ENCODE results near the gene TRIM62. TPM values are rescaled to one million over a fixed set of nuclear protein-coding genes. Genes with fewer than 3 reads are reported as not detected.
"Not testable (repeated sequence)": the region's sequence is repeated elsewhere in the genome, so short reads cannot be mapped to it uniquely, and the experiment has no call there.

The TRIM62 gene
- total RNA-seq, 2 experiments from 2014 or later = 13.5 to 14.4 TPM

- POLR2A ChIA-PET = no interaction called here
- Mint-ChIP-seq H3K27ac (no peak overlapping the region), H3K27me3 (no peaks in the 10 kb centered on the region), H3K36me3 (peaks cover 7% of the 10 kb centered on the region), H3K9me3 (peaks cover 1% of the 10 kb centered on the region), H3K4me1 (peaks cover 39% of the 10 kb centered on the region), H3K4me3 (no peak overlapping the region)
- no peak for DNase-seq
- no peak for ATAC-seq (ENCODE audit: low read depth)
These were observed 51.5 kb downstream of the TRIM62 start for GRCh38 chr1:33130297-33130696.

GRCh38 chr1:33128781-33129180 is 53.1 kb downstream of the TRIM62 start:
- DNase-seq (no peak), ATAC-seq (ENCODE audit: low read depth) (no peak)
- Mint-ChIP-seq H3K27me3 (no peaks in the 10 kb centered on the region), H3K4me1 (peaks cover 40% of the 10 kb centered on the region), H3K9me3 (peaks cover 1% of the 10 kb centered on the region), H3K27ac (peak overlapping the region; percentile 78), H3K36me3 (peaks cover 16% of the 10 kb centered on the region), H3K4me3 (peak overlapping the region; percentile 61)
- POLR2A ChIA-PET = interaction anchor here (2.3 kb wide), 1 partner anchor 53 kb away, joined by 20 read pairs; the partner anchor contains the start of gene TRIM62

- Mint-ChIP-seq H3K4me1 (peaks cover 35% of the 10 kb centered on the region), H3K36me3 (peaks cover 19% of the 10 kb centered on the region), H3K4me3 (peak overlapping the region; percentile 94), H3K27me3 (no peaks in the 10 kb centered on the region), H3K27ac (peak overlapping the region; percentile 93), H3K9me3 (peaks cover 1% of the 10 kb centered on the region)
- POLR2A ChIA-PET = interaction anchor here (0.7 to 3.2 kb wide), 22 partner anchors 10 to 836 kb away, joined by 3 to 46 read pairs (median 4); partner anchors contain the start of genes AZIN2, HDAC1, RNF19B and TRIM62
- DNase-seq = peak; percentile 98
- peak; percentile 98 for ATAC-seq (ENCODE audit: low read depth)
These were observed 54.6 kb downstream of the TRIM62 start for GRCh38 chr1:33127001-33127823.

GRCh38 chr1:33126411-33127000 is 55.3 kb downstream of the TRIM62 start:
- H3K36me3 Mint-ChIP-seq = peaks cover 19% of the 10 kb centered on the region
- H3K9me3 Mint-ChIP-seq = peaks cover 1% of the 10 kb centered on the region
- peak overlapping the region; percentile 94 for H3K4me3 Mint-ChIP-seq
- ATAC-seq (ENCODE audit: low read depth) (no peak), DNase-seq (no peak)
- POLR2A ChIA-PET = interaction anchor here (0.7 to 3.2 kb wide), 21 partner anchors 8 to 835 kb away, joined by 3 to 46 read pairs (median 4); partner anchors contain the start of genes AZIN2, HDAC1, RNF19B and TRIM62
- H3K27me3 Mint-ChIP-seq = no peaks in the 10 kb centered on the region
- H3K4me1 Mint-ChIP-seq = peaks cover 37% of the 10 kb centered on the region
- H3K27ac Mint-ChIP-seq = peak overlapping the region; percentile 93

- not testable (repeated sequence) for H3K4me3 Mint-ChIP-seq; ATAC-seq (ENCODE audit: low read depth); H3K9me3 Mint-ChIP-seq; H3K27ac Mint-ChIP-seq; H3K27me3 Mint-ChIP-seq; DNase-seq
- H3K4me1 Mint-ChIP-seq = peaks cover 25% of the 10 kb centered on the region
- POLR2A ChIA-PET = interaction anchor here (2.5 kb wide), 1 partner anchor 37 kb away, joined by 6 read pairs; no protein-coding TSS in a partner anchor
- H3K36me3 Mint-ChIP-seq = peaks cover 19% of the 10 kb centered on the region
These were observed 57.2 kb downstream of the TRIM62 start for GRCh38 chr1:33124647-33125046.

- no peak for DNase-seq
- POLR2A ChIA-PET = no interaction called here
- Mint-ChIP-seq H3K9me3 (no peaks in the 10 kb centered on the region), H3K36me3 (peaks cover 19% of the 10 kb centered on the region), H3K4me3 (no peak overlapping the region), H3K27me3 (no peaks in the 10 kb centered on the region), H3K4me1 (peaks cover 15% of the 10 kb centered on the region), H3K27ac (peak overlapping the region; percentile 1)
- no peak for ATAC-seq (ENCODE audit: low read depth)
These were observed 58.6 kb downstream of the TRIM62 start for GRCh38 chr1:33123266-33123665.

GRCh38 chr1:33122483-33123178 is 59.2 kb downstream of the TRIM62 start:
- peak overlapping the region; percentile 26 for H3K27ac Mint-ChIP-seq
- POLR2A ChIA-PET = no interaction called here
- H3K27me3 Mint-ChIP-seq = no peaks in the 10 kb centered on the region
- no peak overlapping the region for H3K4me3 Mint-ChIP-seq
- H3K4me1 Mint-ChIP-seq = peaks cover 16% of the 10 kb centered on the region
- H3K36me3 Mint-ChIP-seq = peaks cover 19% of the 10 kb centered on the region
- no peak for DNase-seq
- no peak for ATAC-seq (ENCODE audit: low read depth)
- H3K9me3 Mint-ChIP-seq = no peaks in the 10 kb centered on the region

GRCh38 chr1:33121728-33122127 is 60.1 kb downstream of the TRIM62 start:
- Mint-ChIP-seq H3K4me3 (no peak overlapping the region), H3K27ac (no peak overlapping the region), H3K36me3 (peaks cover 19% of the 10 kb centered on the region), H3K4me1 (peaks cover 16% of the 10 kb centered on the region), H3K9me3 (no peaks in the 10 kb centered on the region), H3K27me3 (no peaks in the 10 kb centered on the region)
- no peak for DNase-seq
- no peak for ATAC-seq (ENCODE audit: low read depth)
- POLR2A ChIA-PET = no interaction called here

GRCh38 chr1:33120436-33121231 is 61.2 kb downstream of the TRIM62 start:
- POLR2A ChIA-PET = interaction anchor here (1.0 kb wide), 1 partner anchor 24 kb away, joined by 3 read pairs; no protein-coding TSS in a partner anchor
- no peak overlapping the region for H3K27ac Mint-ChIP-seq

GRCh38 chr1:33119532-33120217 is 62.2 kb downstream of the TRIM62 start:
- Mint-ChIP-seq H3K27me3 (no peaks in the 10 kb centered on the region), H3K27ac (peak overlapping the region; percentile 4), H3K4me1 (peaks cover 4% of the 10 kb centered on the region), H3K9me3 (no peaks in the 10 kb centered on the region), H3K36me3 (peaks cover 6% of the 10 kb centered on the region), H3K4me3 (no peak overlapping the region)
- DNase-seq (no peak), ATAC-seq (ENCODE audit: low read depth) (no peak)
- POLR2A ChIA-PET = no interaction called here

More at GRCh38 chr1:33120436-33121231, 61.2 kb downstream of the TRIM62 start:
- Mint-ChIP-seq H3K4me3 (no peak overlapping the region), H3K27me3 (no peaks in the 10 kb centered on the region), H3K4me1 (peaks cover 8% of the 10 kb centered on the region), H3K9me3 (no peaks in the 10 kb centered on the region), H3K36me3 (peaks cover 16% of the 10 kb centered on the region)
- no peak for DNase-seq
- no peak for ATAC-seq (ENCODE audit: low read depth)

- Mint-ChIP-seq H3K9me3 (no peaks in the 10 kb centered on the region), H3K27ac (peak overlapping the region; percentile 4), H3K4me1 (peaks cover 4% of the 10 kb centered on the region), H3K27me3 (no peaks in the 10 kb centered on the region), H3K4me3 (no peak overlapping the region), H3K36me3 (peaks cover 3% of the 10 kb centered on the region)
- POLR2A ChIA-PET = no interaction called here
- DNase-seq (no peak), ATAC-seq (ENCODE audit: low read depth) (no peak)
These were observed 62.8 kb downstream of the TRIM62 start for GRCh38 chr1:33119050-33119449.

GRCh38 chr1:33118274-33118673 is 63.6 kb downstream of the TRIM62 start:
- H3K9me3 Mint-ChIP-seq = no peaks in the 10 kb centered on the region
- no peak for DNase-seq
- POLR2A ChIA-PET = no interaction called here
- no peak overlapping the region for H3K4me3 Mint-ChIP-seq
- peaks cover 6% of the 10 kb centered on the region for H3K4me1 Mint-ChIP-seq
- ATAC-seq (ENCODE audit: low read depth) = no peak
- H3K27me3 Mint-ChIP-seq = no peaks in the 10 kb centered on the region
- H3K36me3 Mint-ChIP-seq = peaks cover 3% of the 10 kb centered on the region
- peak overlapping the region; percentile 45 for H3K27ac Mint-ChIP-seq

Data from activated naive CD8-positive, alpha-beta T cell treated with anti-CD3 and anti-CD28 coated beads, Interleukin-2, amount 10 ng/mL, durations not matched to agents 7 days and 5 days (primary cell).